A549 (cell line): Measurements from ENCODE around the gene PDE8B. TPM values are rescaled to one million over a fixed set of nuclear protein-coding genes. Genes with fewer than 3 reads are reported as not detected.

Source experiments
- ATAC-seq, 2 experiments: fragments of 200-7000 bp in 1 of 2; fragments of >200 bp in 1 of 2; cut with Nextera tagmentation in 1 of 2; cut with Tn5 transposase in 1 of 2; 3 replicates each; pipeline versions ENCODE4 v1.8.0 to v1.9.1; 2018 to 2020; ENCODE audit warnings: mild to moderate bottlenecking in 1 of 2, moderate library complexity in 1 of 2
- CTCF ChIA-PET: fragments of 300-600 bp; sonication (Branson Sonifier 250); formaldehyde crosslinking; extraction: SDS; loops from one replicate; lab custom pipeline; 2021; ENCODE audit warnings: antibody characterized with exemption, inconsistent platforms; lab: Yijun Ruan, JAX
- POLR2A ChIA-PET: fragments of 350-600 bp; formaldehyde crosslinking; extraction: SDS; loops from one replicate; lab custom pipeline; 2021; ENCODE audit warnings: antibody characterized with exemption, inconsistent platforms; lab: Yijun Ruan, JAX
- DNase-seq, 2 experiments: peaks; one replicate each; pipeline versions ENCODE4 v3.0.0 to v3.0.0-alpha.2; 2011 to 2016; ENCODE audit warnings: low read depth in 1 of 2, low spot score in 1 of 2
- FAIRE-seq: peaks from 2 replicates; lab custom pipeline; 2011; peaks lifted over from hg19 to GRCh38; lab: Jason Lieb, UNC
- H3K27ac ChIP-seq, 2 experiments: fragments of >200 bp; sonication (Bioruptor Twin); formaldehyde crosslinking; 3 replicates each; pipeline ENCODE4 v1.5.1; 2016 to 2017
- H3K4me1 ChIP-seq: fragments of >200 bp; sonication (Bioruptor Twin); formaldehyde crosslinking; 3 replicates; pipeline ENCODE4 v1.6.1; 2016
- H3K4me2 ChIP-seq: fragments of >200 bp; sonication (Bioruptor Twin); formaldehyde crosslinking; 3 replicates; pipeline ENCODE4 v1.6.1; 2016
- H3K4me3 ChIP-seq: fragments of >200 bp; sonication (Bioruptor Twin); formaldehyde crosslinking; 3 replicates; pipeline ENCODE4 v1.5.1; 2016
- H3K9me3 ChIP-seq: fragments of >200 bp; sonication (Bioruptor Twin); formaldehyde crosslinking; 3 replicates; pipeline ENCODE4 v1.6.1; 2016
- CBX2 ChIP-seq: fragments of 200-600 bp; sonication (generic); IDR thresholded peaks from 2 replicates; pipeline ENCODE4 v1.6.1; 2016; ENCODE audit warnings: low read depth, mild to moderate bottlenecking, borderline replicate concordance
- CBX8 ChIP-seq: fragments of 200-600 bp; sonication (generic); IDR thresholded peaks from 2 replicates; pipeline ENCODE4 v1.6.1; 2016
- CHD2 ChIP-seq: fragments of 150-350 bp; IDR thresholded peaks from 2 replicates; pipeline ENCODE4 v1.6.1; 2014; ENCODE audit warnings: low read length; ENCODE audit not compliant: partially characterized antibody
- EHMT2 ChIP-seq: fragments of 200-600 bp; sonication (generic); IDR thresholded peaks from 2 replicates; pipeline ENCODE4 v1.6.1; 2016; ENCODE audit warnings: antibody characterized with exemption, low read depth, mild to moderate bottlenecking, moderate library complexity
- EP300 ChIP-seq, 2 experiments: fragments of >200 bp; sonication (Bioruptor Twin); formaldehyde crosslinking; IDR thresholded peaks; 2 replicates in 1 of 2; 3 replicates in 1 of 2; pipeline ENCODE4 v1.6.1; 2016 to 2017
- FOXS1 ChIP-seq: fragments of 250-450 bp; sonication (Bioruptor Pico); IDR thresholded peaks from 2 replicates; pipeline ENCODE4 v1.5.0; 2020; ENCODE audit warnings: mild to moderate bottlenecking, moderate library complexity
- GATA3 ChIP-seq: IDR thresholded peaks from 2 replicates; pipeline ENCODE4 v1.6.1; 2012; ENCODE audit warnings: borderline replicate concordance
- JUN ChIP-seq, 2 experiments: fragments of >200 bp; sonication (Bioruptor Twin); formaldehyde crosslinking; IDR thresholded peaks; 2 replicates in 1 of 2; 3 replicates in 1 of 2; pipeline ENCODE4 v1.6.1; 2016 to 2017
- KDM5A ChIP-seq: fragments of 200-600 bp; sonication (generic); IDR thresholded peaks from 2 replicates; pipeline ENCODE4 v1.6.1; 2016; ENCODE audit warnings: antibody characterized with exemption, mild to moderate bottlenecking
- MAFK ChIP-seq: fragments of 450-650 bp; IDR thresholded peaks from 2 replicates; pipeline ENCODE4 v1.6.1; 2014; ENCODE audit not compliant: partially characterized antibody
- NPAS2 ChIP-seq: fragments of 250-450 bp; sonication (Bioruptor Pico); IDR thresholded peaks from 2 replicates; pipeline ENCODE4 v1.8.0; 2022; ENCODE audit warnings: mild to moderate bottlenecking, moderate library complexity, borderline replicate concordance
- NR3C1 ChIP-seq: fragments of >200 bp; sonication (Bioruptor Twin); formaldehyde crosslinking; IDR thresholded peaks from 3 replicates; pipeline ENCODE4 v1.6.1; 2017
- RFX5 ChIP-seq: fragments of 450-650 bp; IDR thresholded peaks from 2 replicates; pipeline ENCODE4 v1.7.1; 2014; ENCODE audit warnings: antibody characterized with exemption, mild to moderate bottlenecking, moderate library complexity
- RNF2 ChIP-seq: fragments of 200-600 bp; sonication (generic); IDR thresholded peaks from 2 replicates; pipeline ENCODE4 v1.6.1; 2016; ENCODE audit warnings: low read depth, mild to moderate bottlenecking, antibody characterized with exemption, moderate library complexity, borderline replicate concordance
- SMC3 ChIP-seq: fragments of >200 bp; sonication (Bioruptor Twin); formaldehyde crosslinking; IDR thresholded peaks from 3 replicates; pipeline ENCODE4 v1.6.1; 2018; ENCODE audit warnings: inconsistent platforms
- SREBF2 ChIP-seq: fragments of 450-650 bp; IDR thresholded peaks from 2 replicates; pipeline ENCODE4 v1.6.1; 2014; ENCODE audit warnings: mild to moderate bottlenecking, moderate library complexity
- TFCP2L1 ChIP-seq: fragments of 250-450 bp; sonication (Bioruptor Pico); IDR thresholded peaks from 2 replicates; pipeline ENCODE4 v1.5.0; 2021; ENCODE audit warnings: mild to moderate bottlenecking
- ZNF302 ChIP-seq: fragments of 250-450 bp; sonication (Bioruptor Pico); IDR thresholded peaks from 2 replicates; pipeline ENCODE4 v1.9.0; 2021; ENCODE audit warnings: inconsistent platforms, mild to moderate bottlenecking, moderate library complexity
- WGBS: methylation state at CpG from one replicate; pipeline ENCODE4 v1.1.6; 2017; ENCODE audit errors: missing lambda C conversion rate; 5-methylcytosine and 5-hydroxymethylcytosine counted together
- polyA plus RNA-seq, 4 experiments: library from polyadenylated mRNA; depleted of rRNA in 3 of 4; stranded (reverse); fragments of >200 nt; fragmentation: RNase III in 1 of 4; extraction: RNeasy Plus Mini Kit Qiagen cat#74134 plus additional on column Dnase treatment in 1 of 4; gene quantifications; 2 replicates in 3 of 4; 3 replicates in 1 of 4; pipeline ENCODE4 v1.2.3, GENCODE V29; 2011 to 2017
- TF ChIP-seq, protein P1 (sequence below): fragments of >200 bp; sonication (Bioruptor Twin); formaldehyde crosslinking; IDR thresholded peaks from 3 replicates; pipeline ENCODE4 v1.5.1; 2016
- TF ChIP-seq, protein P2 (sequence below): fragments of >200 bp; sonication (Bioruptor Twin); formaldehyde crosslinking; IDR thresholded peaks from 3 replicates; pipeline ENCODE4 v1.6.1; 2016
- TF ChIP-seq, protein P3 (sequence below): IDR thresholded peaks from 2 replicates; pipeline ENCODE4 v1.6.1; 2012; ENCODE audit warnings: low read depth, borderline replicate concordance
- TF ChIP-seq, protein P4 (sequence below): fragments of 250-450 bp; sonication (Bioruptor Pico); IDR thresholded peaks from 2 replicates; pipeline ENCODE4 v1.5.0; 2021; ENCODE audit warnings: mild to moderate bottlenecking, moderate library complexity, borderline replicate concordance
- TF ChIP-seq, protein P5 (sequence below): fragments of 250-450 bp; sonication (Bioruptor Pico); IDR thresholded peaks from 2 replicates; pipeline ENCODE4 v1.5.0; 2020; ENCODE audit warnings: low read depth, mild to moderate bottlenecking, moderate library complexity
- TF ChIP-seq, protein P6 (sequence below): fragments of 150-350 bp; IDR thresholded peaks from 2 replicates; pipeline ENCODE4 v1.6.1; 2014; ENCODE audit warnings: low read depth, mild to moderate bottlenecking, low read length
- TF ChIP-seq, protein P7 (sequence below): IDR thresholded peaks from 2 replicates; pipeline ENCODE4 v1.6.1; 2012

The PDE8B gene
- polyA plus RNA-seq, 2 of the 4 experiments (the other 2 are of a cell fraction) = 2.0 to 4.0 TPM

DNA sequence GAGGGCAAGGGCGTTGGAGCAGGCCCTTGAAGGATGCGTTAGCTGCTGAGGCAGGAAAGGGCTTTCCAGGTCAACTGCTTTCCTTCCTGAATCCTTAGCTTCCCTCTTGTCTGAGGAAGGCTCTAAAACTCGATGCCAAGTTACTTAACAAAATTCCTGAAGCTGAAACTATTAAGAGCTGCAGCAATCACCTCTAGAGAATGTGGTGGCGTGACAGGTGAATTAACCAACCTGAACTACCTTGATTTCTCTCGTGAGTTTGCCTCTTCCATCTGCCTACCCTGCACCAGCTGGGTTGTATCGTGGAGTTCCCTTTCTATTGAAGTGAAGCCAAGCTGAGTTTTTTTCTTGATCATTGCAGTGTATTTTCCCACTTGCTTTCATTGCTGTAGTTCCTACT lies 96.1 kb downstream of the PDE8B start (continued):
- TF ChIP-seq, protein P1, sequence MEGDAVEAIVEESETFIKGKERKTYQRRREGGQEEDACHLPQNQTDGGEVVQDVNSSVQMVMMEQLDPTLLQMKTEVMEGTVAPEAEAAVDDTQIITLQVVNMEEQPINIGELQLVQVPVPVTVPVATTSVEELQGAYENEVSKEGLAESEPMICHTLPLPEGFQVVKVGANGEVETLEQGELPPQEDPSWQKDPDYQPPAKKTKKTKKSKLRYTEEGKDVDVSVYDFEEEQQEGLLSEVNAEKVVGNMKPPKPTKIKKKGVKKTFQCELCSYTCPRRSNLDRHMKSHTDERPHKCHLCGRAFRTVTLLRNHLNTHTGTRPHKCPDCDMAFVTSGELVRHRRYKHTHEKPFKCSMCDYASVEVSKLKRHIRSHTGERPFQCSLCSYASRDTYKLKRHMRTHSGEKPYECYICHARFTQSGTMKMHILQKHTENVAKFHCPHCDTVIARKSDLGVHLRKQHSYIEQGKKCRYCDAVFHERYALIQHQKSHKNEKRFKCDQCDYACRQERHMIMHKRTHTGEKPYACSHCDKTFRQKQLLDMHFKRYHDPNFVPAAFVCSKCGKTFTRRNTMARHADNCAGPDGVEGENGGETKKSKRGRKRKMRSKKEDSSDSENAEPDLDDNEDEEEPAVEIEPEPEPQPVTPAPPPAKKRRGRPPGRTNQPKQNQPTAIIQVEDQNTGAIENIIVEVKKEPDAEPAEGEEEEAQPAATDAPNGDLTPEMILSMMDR = no peak
- TF ChIP-seq EP300 (IDR thresholded peaks at IDR 0.05) (no peak), CHD2 (no peak), KDM5A (no peak)

DNA sequence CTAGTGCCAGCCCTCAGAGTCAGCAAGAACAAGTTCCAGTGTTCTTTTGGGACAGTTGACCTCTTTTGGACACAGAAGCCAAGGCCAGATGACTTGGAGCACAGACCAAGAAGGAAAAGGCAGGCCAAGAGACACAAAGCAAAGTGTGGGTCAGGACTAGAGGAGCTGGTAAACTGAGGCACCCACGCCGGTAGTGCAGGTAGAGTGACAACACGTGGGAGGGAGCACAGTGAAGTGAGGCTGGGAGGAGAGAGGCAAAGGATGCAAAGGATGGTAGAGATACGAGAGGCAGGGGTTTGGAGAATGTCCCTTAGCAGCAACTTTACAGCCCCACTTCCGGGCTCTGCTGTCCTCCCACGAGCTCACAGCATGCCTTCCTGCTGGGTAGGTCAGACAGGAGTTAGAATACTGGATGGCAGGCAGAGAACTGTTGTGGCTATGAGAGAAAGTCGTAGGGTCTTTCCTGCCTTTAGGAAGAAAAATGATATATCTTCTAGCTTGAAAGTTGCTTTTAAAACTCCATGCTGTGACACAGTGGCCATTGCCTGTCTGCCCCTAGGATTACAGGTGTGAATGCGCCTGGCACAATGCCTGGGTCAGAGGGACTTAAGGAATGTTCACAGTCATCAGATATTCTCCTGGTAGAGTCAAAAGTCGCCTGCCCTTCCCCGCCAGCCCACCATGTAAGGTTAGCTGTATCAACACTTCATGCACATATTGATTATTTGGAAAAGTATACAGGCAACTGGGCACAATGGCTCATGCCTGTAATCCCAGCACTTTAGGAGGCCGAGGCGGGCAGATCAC lies 97.9 kb downstream of the PDE8B start:
- CTCF ChIA-PET = interaction anchor here (1.1 kb wide), 1 partner anchor 11 kb away, joined by 3 read pairs; no protein-coding TSS in a partner anchor
- FAIRE-seq (no peak), ATAC-seq (no peak)
- WGBS = 70% methylated on average over 12 of the region's 12 CpGs
- no peaks in the 10 kb centered on the region for H3K9me3 ChIP-seq
- H3K4me2 ChIP-seq = no peak overlapping the region
- H3K4me1 ChIP-seq = peaks cover 11% of the 10 kb centered on the region; the same call in 2 of the 3 replicates
- POLR2A ChIA-PET = no interaction called here
- no peak for TF ChIP-seq ZNF302 (CRISPR knock-in tag)
- no peak for TF ChIP-seq RFX5
- TF ChIP-seq, protein P2, sequence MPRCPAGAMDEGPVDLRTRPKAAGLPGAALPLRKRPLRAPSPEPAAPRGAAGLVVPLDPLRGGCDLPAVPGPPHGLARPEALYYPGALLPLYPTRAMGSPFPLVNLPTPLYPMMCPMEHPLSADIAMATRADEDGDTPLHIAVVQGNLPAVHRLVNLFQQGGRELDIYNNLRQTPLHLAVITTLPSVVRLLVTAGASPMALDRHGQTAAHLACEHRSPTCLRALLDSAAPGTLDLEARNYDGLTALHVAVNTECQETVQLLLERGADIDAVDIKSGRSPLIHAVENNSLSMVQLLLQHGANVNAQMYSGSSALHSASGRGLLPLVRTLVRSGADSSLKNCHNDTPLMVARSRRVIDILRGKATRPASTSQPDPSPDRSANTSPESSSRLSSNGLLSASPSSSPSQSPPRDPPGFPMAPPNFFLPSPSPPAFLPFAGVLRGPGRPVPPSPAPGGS = no peak
- TF ChIP-seq, protein P3, sequence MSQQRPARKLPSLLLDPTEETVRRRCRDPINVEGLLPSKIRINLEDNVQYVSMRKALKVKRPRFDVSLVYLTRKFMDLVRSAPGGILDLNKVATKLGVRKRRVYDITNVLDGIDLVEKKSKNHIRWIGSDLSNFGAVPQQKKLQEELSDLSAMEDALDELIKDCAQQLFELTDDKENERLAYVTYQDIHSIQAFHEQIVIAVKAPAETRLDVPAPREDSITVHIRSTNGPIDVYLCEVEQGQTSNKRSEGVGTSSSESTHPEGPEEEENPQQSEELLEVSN = no peak
- TF ChIP-seq CBX2 = no peak
- no peak for TF ChIP-seq NPAS2
- TF ChIP-seq EHMT2 = no peak
- no peak for TF ChIP-seq NR3C1
- TF ChIP-seq MAFK = no peak
- no peak for TF ChIP-seq GATA3
- no peak for TF ChIP-seq JUN (IDR thresholded peaks at IDR 0.05)
- TF ChIP-seq, protein P4, sequence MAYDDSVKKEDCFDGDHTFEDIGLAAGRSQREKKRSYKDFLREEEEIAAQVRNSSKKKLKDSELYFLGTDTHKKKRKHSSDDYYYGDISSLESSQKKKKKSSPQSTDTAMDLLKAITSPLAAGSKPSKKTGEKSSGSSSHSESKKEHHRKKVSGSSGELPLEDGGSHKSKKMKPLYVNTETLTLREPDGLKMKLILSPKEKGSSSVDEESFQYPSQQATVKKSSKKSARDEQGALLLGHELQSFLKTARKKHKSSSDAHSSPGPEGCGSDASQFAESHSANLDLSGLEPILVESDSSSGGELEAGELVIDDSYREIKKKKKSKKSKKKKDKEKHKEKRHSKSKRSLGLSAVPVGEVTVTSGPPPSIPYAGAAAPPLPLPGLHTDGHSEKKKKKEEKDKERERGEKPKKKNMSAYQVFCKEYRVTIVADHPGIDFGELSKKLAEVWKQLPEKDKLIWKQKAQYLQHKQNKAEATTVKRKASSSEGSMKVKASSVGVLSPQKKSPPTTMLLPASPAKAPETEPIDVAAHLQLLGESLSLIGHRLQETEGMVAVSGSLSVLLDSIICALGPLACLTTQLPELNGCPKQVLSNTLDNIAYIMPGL = no peak
- TF ChIP-seq, all 56 proteins: peak for 0
- no peak overlapping the region for H3K4me3 ChIP-seq
- H3K27ac ChIP-seq = no peak overlapping the region
- no peak for DNase-seq

DNA sequence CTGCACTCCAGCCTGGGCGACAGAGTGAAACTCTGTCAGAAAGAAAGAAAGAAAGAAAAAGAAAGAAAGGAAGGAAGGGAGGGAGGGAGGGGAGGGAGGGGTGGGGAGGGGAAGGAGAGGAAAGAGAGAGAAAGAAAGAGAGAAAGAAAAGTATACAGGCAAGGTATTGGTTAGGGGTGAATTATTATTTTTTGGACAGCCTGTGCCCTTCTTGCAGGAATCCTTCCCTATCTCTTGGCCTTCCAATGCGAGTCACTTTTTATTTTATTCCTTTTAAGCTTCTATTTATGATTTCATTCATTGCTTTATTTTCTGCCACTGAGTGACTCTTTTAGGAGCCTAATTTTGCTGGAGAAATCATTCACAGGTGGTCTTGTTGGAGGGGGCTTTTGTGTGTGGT lies 98.7 kb downstream of the PDE8B start:
- H3K4me3 ChIP-seq = no peak overlapping the region
- ChIA-PET POLR2A (no interaction called here), CTCF (no interaction called here)
- ATAC-seq = no peak
- no peak overlapping the region for H3K27ac ChIP-seq
- DNase-seq = no peak
- FAIRE-seq = no peak
- WGBS = 88% methylated on average over 2 of the region's 2 CpGs
- H3K4me1 ChIP-seq = peaks cover 11% of the 10 kb centered on the region; the same call in 2 of the 3 replicates
- no peak overlapping the region for H3K4me2 ChIP-seq
- no peak for TF ChIP-seq RNF2
- TF ChIP-seq SREBF2 = no peak
- TF ChIP-seq, protein P3 = no peak
- TF ChIP-seq, protein P5, sequence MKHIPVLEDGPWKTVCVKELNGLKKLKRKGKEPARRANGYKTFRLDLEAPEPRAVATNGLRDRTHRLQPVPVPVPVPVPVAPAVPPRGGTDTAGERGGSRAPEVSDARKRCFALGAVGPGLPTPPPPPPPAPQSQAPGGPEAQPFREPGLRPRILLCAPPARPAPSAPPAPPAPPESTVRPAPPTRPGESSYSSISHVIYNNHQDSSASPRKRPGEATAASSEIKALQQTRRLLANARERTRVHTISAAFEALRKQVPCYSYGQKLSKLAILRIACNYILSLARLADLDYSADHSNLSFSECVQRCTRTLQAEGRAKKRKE (CRISPR knock-in tag) = no peak
- no peak for TF ChIP-seq ZNF302 (CRISPR knock-in tag)
- no peak for TF ChIP-seq FOXS1
- TF ChIP-seq TFCP2L1 = no peak
- TF ChIP-seq SMC3 = no peak
- no peak for TF ChIP-seq EHMT2
- TF ChIP-seq, protein P6, sequence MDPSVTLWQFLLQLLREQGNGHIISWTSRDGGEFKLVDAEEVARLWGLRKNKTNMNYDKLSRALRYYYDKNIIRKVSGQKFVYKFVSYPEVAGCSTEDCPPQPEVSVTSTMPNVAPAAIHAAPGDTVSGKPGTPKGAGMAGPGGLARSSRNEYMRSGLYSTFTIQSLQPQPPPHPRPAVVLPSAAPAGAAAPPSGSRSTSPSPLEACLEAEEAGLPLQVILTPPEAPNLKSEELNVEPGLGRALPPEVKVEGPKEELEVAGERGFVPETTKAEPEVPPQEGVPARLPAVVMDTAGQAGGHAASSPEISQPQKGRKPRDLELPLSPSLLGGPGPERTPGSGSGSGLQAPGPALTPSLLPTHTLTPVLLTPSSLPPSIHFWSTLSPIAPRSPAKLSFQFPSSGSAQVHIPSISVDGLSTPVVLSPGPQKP = no peak
- TF ChIP-seq, protein P7, sequence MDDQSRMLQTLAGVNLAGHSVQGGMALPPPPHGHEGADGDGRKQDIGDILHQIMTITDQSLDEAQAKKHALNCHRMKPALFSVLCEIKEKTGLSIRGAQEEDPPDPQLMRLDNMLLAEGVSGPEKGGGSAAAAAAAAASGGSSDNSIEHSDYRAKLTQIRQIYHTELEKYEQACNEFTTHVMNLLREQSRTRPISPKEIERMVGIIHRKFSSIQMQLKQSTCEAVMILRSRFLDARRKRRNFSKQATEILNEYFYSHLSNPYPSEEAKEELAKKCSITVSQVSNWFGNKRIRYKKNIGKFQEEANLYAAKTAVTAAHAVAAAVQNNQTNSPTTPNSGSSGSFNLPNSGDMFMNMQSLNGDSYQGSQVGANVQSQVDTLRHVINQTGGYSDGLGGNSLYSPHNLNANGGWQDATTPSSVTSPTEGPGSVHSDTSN = no peak
- TF ChIP-seq CBX8 = no peak
- no peaks in the 10 kb centered on the region for H3K9me3 ChIP-seq
